ENCODE data around the gene OPHN1. TPM values are rescaled to one million over a fixed set of nuclear protein-coding genes. Genes with fewer than 3 reads are reported as not detected.
A peak's percentile ranks its signal among the peaks of the same experiment; 100 is the strongest.

Gene OPHN1
- total RNA-seq, 2 experiments from 2014 or later = 0.05 to 0.13 TPM

GRCh38 chrX:68203211-68203610 is 230.1 kb downstream of the OPHN1 start:
- Mint-ChIP-seq H3K4me1 (ENCODE audit: low read depth) (no peaks in the 10 kb centered on the region), H3K27me3 (ENCODE audit: low read depth) (no peaks in the 10 kb centered on the region), H3K9me3 (ENCODE audit: insufficient read depth) (no peaks in the 10 kb centered on the region), H3K36me3 (ENCODE audit: low read depth) (no peaks in the 10 kb centered on the region), H3K27ac (no peak overlapping the region), H3K4me3 (no peak overlapping the region)
- ChIA-PET CTCF (no interaction called here), POLR2A (no interaction called here)
- DNase-seq (no peak), ATAC-seq (no peak)

- no peak overlapping the region for H3K27ac Mint-ChIP-seq
- ChIA-PET POLR2A (no interaction called here), CTCF (no interaction called here)
- H3K9me3 Mint-ChIP-seq (ENCODE audit: insufficient read depth) = no peaks in the 10 kb centered on the region
- H3K4me1 Mint-ChIP-seq (ENCODE audit: low read depth) = no peaks in the 10 kb centered on the region
- DNase-seq (no peak), ATAC-seq (no peak)
- no peak overlapping the region for H3K4me3 Mint-ChIP-seq
- no peaks in the 10 kb centered on the region for H3K36me3 Mint-ChIP-seq (ENCODE audit: low read depth)
- H3K27me3 Mint-ChIP-seq (ENCODE audit: low read depth) = no peaks in the 10 kb centered on the region
Observed at GRCh38 chrX:68199062-68199848, 234.0 kb downstream of the OPHN1 start.

GRCh38 chrX:68196939-68197791 is 236.1 kb downstream of the OPHN1 start:
- ATAC-seq (no peak), DNase-seq (peak; percentile 42)
- H3K4me1 Mint-ChIP-seq (ENCODE audit: low read depth) = peaks cover 1% of the 10 kb centered on the region
- ChIA-PET POLR2A (interaction anchor here (0.5 kb wide), 1 partner anchor 132 kb away, joined by 4 read pairs; no protein-coding TSS in a partner anchor), CTCF (interaction anchor here (0.9 to 1.4 kb wide), 5 partner anchors 265 to 513 kb away, joined by 3 to 6 read pairs (median 4); no protein-coding TSS in a partner anchor)
- H3K27ac Mint-ChIP-seq = no peak overlapping the region
- no peaks in the 10 kb centered on the region for H3K36me3 Mint-ChIP-seq (ENCODE audit: low read depth)
- H3K4me3 Mint-ChIP-seq = no peak overlapping the region
- H3K27me3 Mint-ChIP-seq (ENCODE audit: low read depth) = peaks cover 5% of the 10 kb centered on the region
- H3K9me3 Mint-ChIP-seq (ENCODE audit: insufficient read depth) = no peaks in the 10 kb centered on the region

GRCh38 chrX:68195561-68195960 is 237.7 kb downstream of the OPHN1 start:
- peaks cover 1% of the 10 kb centered on the region for H3K4me1 Mint-ChIP-seq (ENCODE audit: low read depth)
- H3K27me3 Mint-ChIP-seq (ENCODE audit: low read depth) = peaks cover 5% of the 10 kb centered on the region
- DNase-seq = no peak
- no peak overlapping the region for H3K27ac Mint-ChIP-seq
- POLR2A ChIA-PET = interaction anchor here (0.6 kb wide), 1 partner anchor 11 kb away, joined by 4 read pairs; no protein-coding TSS in a partner anchor
- CTCF ChIA-PET = no interaction called here
- H3K4me3 Mint-ChIP-seq = no peak overlapping the region
- no peak for ATAC-seq
- no peaks in the 10 kb centered on the region for H3K9me3 Mint-ChIP-seq (ENCODE audit: insufficient read depth)
- no peaks in the 10 kb centered on the region for H3K36me3 Mint-ChIP-seq (ENCODE audit: low read depth)

GRCh38 chrX:68193786-68194185 is 239.5 kb downstream of the OPHN1 start:
- POLR2A ChIA-PET = no interaction called here
- peaks cover 8% of the 10 kb centered on the region for H3K27me3 Mint-ChIP-seq (ENCODE audit: low read depth)
- no peak overlapping the region for H3K4me3 Mint-ChIP-seq
- peaks cover 1% of the 10 kb centered on the region for H3K4me1 Mint-ChIP-seq (ENCODE audit: low read depth)
- CTCF ChIA-PET = no interaction called here
- no peaks in the 10 kb centered on the region for H3K36me3 Mint-ChIP-seq (ENCODE audit: low read depth)
- ATAC-seq = no peak
- no peak overlapping the region for H3K27ac Mint-ChIP-seq
- no peak for DNase-seq
- no peaks in the 10 kb centered on the region for H3K9me3 Mint-ChIP-seq (ENCODE audit: insufficient read depth)

GRCh38 chrX:68193234-68193633 is 240.1 kb downstream of the OPHN1 start:
- Mint-ChIP-seq H3K4me3 (no peak overlapping the region), H3K27me3 (ENCODE audit: low read depth) (peaks cover 8% of the 10 kb centered on the region), H3K9me3 (ENCODE audit: insufficient read depth) (no peaks in the 10 kb centered on the region), H3K36me3 (ENCODE audit: low read depth) (no peaks in the 10 kb centered on the region), H3K4me1 (ENCODE audit: low read depth) (peaks cover 1% of the 10 kb centered on the region), H3K27ac (no peak overlapping the region)
- CTCF ChIA-PET = no interaction called here
- DNase-seq (no peak), ATAC-seq (no peak)
- POLR2A ChIA-PET = no interaction called here

- Mint-ChIP-seq H3K27me3 (ENCODE audit: low read depth) (peaks cover 8% of the 10 kb centered on the region), H3K4me3 (no peak overlapping the region), H3K36me3 (ENCODE audit: low read depth) (no peaks in the 10 kb centered on the region), H3K27ac (no peak overlapping the region), H3K4me1 (ENCODE audit: low read depth) (peaks cover 5% of the 10 kb centered on the region), H3K9me3 (ENCODE audit: insufficient read depth) (no peaks in the 10 kb centered on the region)
- ChIA-PET POLR2A (no interaction called here), CTCF (no interaction called here)
- DNase-seq = no peak
- ATAC-seq = no peak
Observed at GRCh38 chrX:68190799-68191198, 242.5 kb downstream of the OPHN1 start.

- ChIA-PET POLR2A (no interaction called here), CTCF (no interaction called here)
- H3K27me3 Mint-ChIP-seq (ENCODE audit: low read depth) = peaks cover 3% of the 10 kb centered on the region
- no peaks in the 10 kb centered on the region for H3K36me3 Mint-ChIP-seq (ENCODE audit: low read depth)
- ATAC-seq (no peak), DNase-seq (no peak)
- H3K4me1 Mint-ChIP-seq (ENCODE audit: low read depth) = peaks cover 6% of the 10 kb centered on the region
- H3K27ac Mint-ChIP-seq = no peak overlapping the region
- H3K9me3 Mint-ChIP-seq (ENCODE audit: insufficient read depth) = no peaks in the 10 kb centered on the region
- no peak overlapping the region for H3K4me3 Mint-ChIP-seq
Observed at GRCh38 chrX:68186552-68187262, 246.6 kb downstream of the OPHN1 start.

GRCh38 chrX:68185161-68185560 is 248.1 kb downstream of the OPHN1 start:
- no peak for ATAC-seq
- Mint-ChIP-seq H3K4me1 (ENCODE audit: low read depth) (peaks cover 13% of the 10 kb centered on the region), H3K36me3 (ENCODE audit: low read depth) (no peaks in the 10 kb centered on the region), H3K27ac (no peak overlapping the region), H3K4me3 (no peak overlapping the region), H3K27me3 (ENCODE audit: low read depth) (peaks cover 3% of the 10 kb centered on the region), H3K9me3 (ENCODE audit: insufficient read depth) (no peaks in the 10 kb centered on the region)
- CTCF ChIA-PET = no interaction called here
- no peak for DNase-seq
- POLR2A ChIA-PET = no interaction called here

GRCh38 chrX:68183612-68184214 is 249.6 kb downstream of the OPHN1 start:
- ChIA-PET CTCF (no interaction called here), POLR2A (no interaction called here)
- no peak for DNase-seq
- no peaks in the 10 kb centered on the region for H3K36me3 Mint-ChIP-seq (ENCODE audit: low read depth)
- no peak overlapping the region for H3K4me3 Mint-ChIP-seq
- H3K4me1 Mint-ChIP-seq (ENCODE audit: low read depth) = peaks cover 13% of the 10 kb centered on the region
- ATAC-seq = no peak
- H3K27me3 Mint-ChIP-seq (ENCODE audit: low read depth) = no peaks in the 10 kb centered on the region
- H3K9me3 Mint-ChIP-seq (ENCODE audit: insufficient read depth) = no peaks in the 10 kb centered on the region
- H3K27ac Mint-ChIP-seq = no peak overlapping the region

- H3K27ac Mint-ChIP-seq = no peak overlapping the region
- ATAC-seq (no peak), DNase-seq (no peak)
- H3K36me3 Mint-ChIP-seq (ENCODE audit: low read depth) = peaks cover 5% of the 10 kb centered on the region
- no peak overlapping the region for H3K4me3 Mint-ChIP-seq
- ChIA-PET POLR2A (no interaction called here), CTCF (no interaction called here)
- peaks cover 7% of the 10 kb centered on the region for H3K9me3 Mint-ChIP-seq (ENCODE audit: insufficient read depth)
- peaks cover 14% of the 10 kb centered on the region for H3K4me1 Mint-ChIP-seq (ENCODE audit: low read depth)
- H3K27me3 Mint-ChIP-seq (ENCODE audit: low read depth) = no peaks in the 10 kb centered on the region
Observed at GRCh38 chrX:68180579-68180978, 252.7 kb downstream of the OPHN1 start.

Measured in activated CD8-positive, alpha-beta T cell treated with anti-CD3 and anti-CD28 coated beads, Interleukin-2, amount 10 ng/mL, durations not matched to agents 7 days and 5 days (primary cell).